NCI-H146 (cell line): ENCODE measurements around the gene TRIM40.
"Not testable (repeated sequence)": the region's sequence is repeated elsewhere in the genome, so short reads cannot be mapped to it uniquely, and the experiment has no call there.

Source experiments
- DNase-seq: peaks from one replicate; lab custom pipeline; 2025; lab: John Stamatoyannopoulos, UW

TRIM40 gene

GRCh38 chr6:30113841-30114240 is 22.1 kb upstream of the TRIM40 start:
- no peak for DNase-seq

GRCh38 chr6:30116724-30117123 is 19.2 kb upstream of the TRIM40 start:
- DNase-seq = no peak

- not testable (repeated sequence) for DNase-seq
Observed at GRCh38 chr6:30118691-30119090, 17.2 kb upstream of the TRIM40 start.

- no peak for DNase-seq
Observed at GRCh38 chr6:30121446-30122366, 14.2 kb upstream of the TRIM40 start.

GRCh38 chr6:30122515-30122914 is 13.4 kb upstream of the TRIM40 start:
- DNase-seq = no peak

- DNase-seq = no peak
Observed at GRCh38 chr6:30127238-30128093, 8.5 kb upstream of the TRIM40 start.

- DNase-seq = no peak
Observed at GRCh38 chr6:30129265-30130178, 6.4 kb upstream of the TRIM40 start.

GRCh38 chr6:30130179-30130679 is 5.7 kb upstream of the TRIM40 start:
- DNase-seq = no peak

- peak; percentile 81 for DNase-seq
Observed at GRCh38 chr6:30130887-30131862, 4.8 kb upstream of the TRIM40 start.

GRCh38 chr6:30131947-30132497 is 3.9 kb upstream of the TRIM40 start:
- no peak for DNase-seq

- DNase-seq = no peak
Observed at GRCh38 chr6:30135147-30135546, 793 bp upstream of the TRIM40 start.

- no peak for DNase-seq
Observed at GRCh38 chr6:30136570-30137286, 788 bp downstream of the TRIM40 start.

- not testable (repeated sequence) for DNase-seq
Observed at GRCh38 chr6:30140240-30140639, 4.3 kb downstream of the TRIM40 start.

GRCh38 chr6:30142665-30143064 is 6.7 kb downstream of the TRIM40 start:
- no peak for DNase-seq

GRCh38 chr6:30143780-30144179 is 7.8 kb downstream of the TRIM40 start:
- DNase-seq = no peak

GRCh38 chr6:30144811-30145210 is 8.9 kb downstream of the TRIM40 start:
- no peak for DNase-seq

- no peak for DNase-seq
Observed at GRCh38 chr6:30145818-30146217, 9.9 kb downstream of the TRIM40 start.

GRCh38 chr6:30147096-30147495 is 11.2 kb downstream of the TRIM40 start:
- no peak for DNase-seq

GRCh38 chr6:30149234-30149633 is 13.3 kb downstream of the TRIM40 start:
- DNase-seq = no peak
